IMR-90 (cell line): ENCODE data around the gene RHO.

ENCODE experiments used
- CHD1 ChIP-seq: IDR thresholded peaks from 2 replicates; pipeline ENCODE4 v1.6.1; 2012; ENCODE audit warnings: low read depth, low read length, improper control_type of control experiment
- CTCF ChIP-seq: conservative IDR thresholded peaks from 2 replicates; pipeline ENCODE4 v1.5.1; 2012; ENCODE audit warnings: mild to moderate bottlenecking, low read depth, low read length, improper control_type of control experiment
- FOS ChIP-seq: fragments of 150-350 bp; IDR thresholded peaks from 2 replicates; pipeline ENCODE4 v1.6.1; 2016; ENCODE audit warnings: low read depth, low read length
- MAFK ChIP-seq: IDR thresholded peaks from 2 replicates; pipeline ENCODE4 v1.6.1; 2012; ENCODE audit warnings: low read depth, low read length, improper control_type of control experiment
- MAZ ChIP-seq: IDR thresholded peaks from 2 replicates; pipeline ENCODE4 v1.6.1; 2012; ENCODE audit warnings: low read depth, mild to moderate bottlenecking, low read length, improper control_type of control experiment, moderate library complexity, borderline replicate concordance
- POLR2A ChIP-seq: IDR thresholded peaks from 2 replicates; pipeline ENCODE4 v1.6.1; 2012; ENCODE audit warnings: mild to moderate bottlenecking, low read depth, low read length
- RAD21 ChIP-seq: IDR thresholded peaks from 2 replicates; pipeline ENCODE4 v1.6.1; 2012; ENCODE audit warnings: low read length, improper control_type of control experiment
- RCOR1 ChIP-seq: IDR thresholded peaks from 2 replicates; pipeline ENCODE4 v1.6.1; 2012; ENCODE audit warnings: mild to moderate bottlenecking, low read length, improper control_type of control experiment; ENCODE audit not compliant: insufficient replicate concordance
- RFX5 ChIP-seq: IDR thresholded peaks from 2 replicates; pipeline ENCODE4 v1.8.0; 2012; ENCODE audit warnings: low read depth, mild to moderate bottlenecking, low read length, moderate library complexity

- TF ChIP-seq CTCF: no peak
- no peak for TF ChIP-seq RFX5
- TF ChIP-seq MAFK: no peak
- TF ChIP-seq POLR2A: no peak
- no peak for TF ChIP-seq RAD21
- TF ChIP-seq MAZ: no peak
- TF ChIP-seq RCOR1: no peak
- TF ChIP-seq CHD1: no peak
- no peak for TF ChIP-seq FOS
These were observed 35.7 kb upstream of the RHO start for GRCh38 chr3:129492691-129493090.
